Effector memory CD8-positive, alpha-beta T cell (primary cell): ENCODE results near the gene ZNF536.

Source experiments
- ATAC-seq: fragments of 150-1000 bp; cut with Tn5 transposase; replicated peaks from 2 replicates; pipeline ENCODE4 v1.10.0; 2021; ENCODE audit warnings: mild to moderate bottlenecking, moderate library complexity
- DNase-seq, 3 experiments: peaks; one replicate each; pipeline ENCODE4 v3.0.0; 2021
- H3K27ac Mint-ChIP-seq, 2 donors: one replicate each; pipeline ENCODE4 v1.8.0; 2022; ENCODE audit warnings: mild to moderate bottlenecking in 2 of 2, mixed read lengths in 2 of 2, moderate library complexity in 2 of 2
- H3K27me3 Mint-ChIP-seq, 2 donors: one replicate each; pipeline ENCODE4 v1.8.0; 2022; ENCODE audit warnings: mixed read lengths in 2 of 2
- H3K36me3 Mint-ChIP-seq: one replicate; pipeline ENCODE4 v1.8.0; 2022; ENCODE audit warnings: mild to moderate bottlenecking, moderate library complexity, mixed read lengths; ENCODE audit not compliant: insufficient read depth
- H3K4me1 Mint-ChIP-seq, 2 donors: one replicate each; pipeline ENCODE4 v1.8.0; 2022; ENCODE audit warnings: low read depth in 2 of 2, mixed read lengths in 2 of 2
- H3K4me3 Mint-ChIP-seq, 2 donors: one replicate each; pipeline ENCODE4 v1.8.0; 2022; ENCODE audit warnings: mild to moderate bottlenecking in 2 of 2, mixed read lengths in 2 of 2, moderate library complexity in 2 of 2
- H3K9me3 Mint-ChIP-seq, 2 donors: one replicate each; pipeline ENCODE4 v1.8.0; 2022; ENCODE audit warnings: mixed read lengths in 2 of 2

ZNF536 gene

DNA sequence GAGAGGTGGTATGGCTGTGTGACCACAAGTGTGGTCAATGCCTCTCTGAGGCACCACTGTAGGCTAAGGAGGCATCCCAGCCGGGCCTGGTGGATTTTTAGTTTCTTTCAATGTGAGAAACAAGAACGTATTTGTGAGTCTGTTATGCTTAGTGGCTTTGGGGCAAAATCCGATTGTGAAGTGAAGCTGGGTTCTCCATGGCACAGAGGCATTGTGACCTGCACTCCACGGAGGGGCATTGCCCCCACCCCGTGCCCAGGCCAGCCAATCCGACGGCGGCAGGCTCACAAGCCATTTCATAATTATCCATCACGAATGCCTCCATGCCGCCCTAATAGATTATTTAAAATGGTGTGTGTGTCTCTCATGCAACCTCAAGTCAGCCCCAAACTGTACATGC is 151.6 kb downstream of the ZNF536 start:
- Mint-ChIP-seq H3K27ac (no peak overlapping the region), H3K4me3 (no peak overlapping the region), H3K27me3 (peaks cover 0 to 18% of the 10 kb centered on the region in 2 donors), H3K9me3 (peaks cover 0 to 6% of the 10 kb centered on the region in 2 donors), H3K36me3 (peaks cover 3% of the 10 kb centered on the region), H3K4me1 (no peaks in the 10 kb centered on the region)
- DNase-seq (no peak), ATAC-seq (no peak)

DNA sequence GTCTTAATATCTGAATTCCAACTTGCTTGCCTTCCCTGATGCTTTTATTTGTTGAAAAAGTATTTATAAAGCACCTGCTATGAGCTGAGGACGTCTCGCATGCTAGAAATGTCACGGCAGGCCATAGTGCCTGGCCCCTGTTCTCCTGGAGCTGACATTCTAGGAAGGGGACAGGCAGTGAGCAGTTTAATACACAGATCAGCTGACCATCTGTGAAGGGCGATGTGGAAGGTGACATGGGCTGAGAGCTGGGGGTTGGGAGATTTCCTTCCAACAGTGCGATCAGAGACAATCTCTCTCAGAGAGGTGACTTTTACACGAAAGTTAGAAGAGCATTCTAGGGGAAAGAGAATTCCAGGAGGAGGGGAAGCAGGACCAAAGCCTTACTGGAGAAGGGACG is 153.2 kb downstream of the ZNF536 start:
- H3K9me3 Mint-ChIP-seq, result peaks cover 0 to 6% of the 10 kb centered on the region in 2 donors
- H3K4me3 Mint-ChIP-seq, result no peak overlapping the region
- ATAC-seq (no peak), DNase-seq (no peak)
- peaks cover 0 to 12% of the 10 kb centered on the region in 2 donors for H3K27me3 Mint-ChIP-seq
- H3K27ac Mint-ChIP-seq, result no peak overlapping the region
- no peaks in the 10 kb centered on the region for H3K4me1 Mint-ChIP-seq
- peaks cover 1% of the 10 kb centered on the region for H3K36me3 Mint-ChIP-seq

DNA sequence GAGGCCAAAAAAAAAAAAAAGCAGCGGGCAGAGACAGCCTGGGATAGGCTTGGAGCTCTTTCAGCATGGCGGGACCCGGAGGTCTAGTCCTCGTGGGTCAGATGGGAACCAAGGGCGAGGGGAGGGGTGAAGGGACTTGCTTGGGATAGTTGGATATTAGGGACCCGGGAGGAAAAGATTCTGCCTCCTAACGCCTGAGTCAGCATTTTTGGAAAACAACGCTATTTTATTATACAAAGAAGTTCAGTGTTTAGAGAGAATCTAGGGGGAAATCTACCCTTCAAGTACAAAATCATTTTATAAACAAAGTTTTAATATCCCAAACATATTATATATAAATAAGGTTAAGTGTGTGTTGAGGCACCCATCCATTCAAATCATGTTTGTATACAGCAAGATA is 156.7 kb downstream of the ZNF536 start:
- no peak overlapping the region for H3K27ac Mint-ChIP-seq
- H3K4me1 Mint-ChIP-seq, result no peaks in the 10 kb centered on the region
- DNase-seq, result no peak
- H3K9me3 Mint-ChIP-seq, result peaks cover 0 to 6% of the 10 kb centered on the region in 2 donors
- no peaks in the 10 kb centered on the region for H3K36me3 Mint-ChIP-seq
- peaks cover 0 to 8% of the 10 kb centered on the region in 2 donors for H3K27me3 Mint-ChIP-seq
- no peak for ATAC-seq
- no peak overlapping the region for H3K4me3 Mint-ChIP-seq

DNA sequence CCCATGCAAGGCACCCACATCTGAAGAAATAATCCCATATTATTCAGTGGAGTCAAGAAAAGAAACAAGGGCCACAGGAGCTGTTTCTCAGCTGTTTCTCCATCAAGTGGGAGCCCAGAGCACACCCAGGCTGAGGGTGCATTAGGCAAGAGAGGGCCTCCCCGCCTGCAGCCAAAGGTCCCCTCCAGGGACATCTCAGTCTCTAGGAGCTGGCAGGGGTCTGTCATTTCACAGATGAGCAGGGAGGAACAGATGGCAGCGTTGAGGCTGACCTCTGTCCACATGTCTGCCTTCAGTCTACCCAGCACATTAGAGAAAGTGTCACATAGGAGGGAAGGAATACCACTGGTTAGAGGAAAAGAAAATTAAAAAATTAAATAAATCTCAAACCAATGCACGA is 157.7 kb downstream of the ZNF536 start:
- Mint-ChIP-seq H3K4me3 (no peak overlapping the region), H3K9me3 (peaks cover 0 to 6% of the 10 kb centered on the region in 2 donors), H3K36me3 (no peaks in the 10 kb centered on the region), H3K27ac (no peak overlapping the region), H3K4me1 (no peaks in the 10 kb centered on the region), H3K27me3 (peaks cover 0 to 8% of the 10 kb centered on the region in 2 donors)
- no peak for DNase-seq
- ATAC-seq, result no peak

DNA sequence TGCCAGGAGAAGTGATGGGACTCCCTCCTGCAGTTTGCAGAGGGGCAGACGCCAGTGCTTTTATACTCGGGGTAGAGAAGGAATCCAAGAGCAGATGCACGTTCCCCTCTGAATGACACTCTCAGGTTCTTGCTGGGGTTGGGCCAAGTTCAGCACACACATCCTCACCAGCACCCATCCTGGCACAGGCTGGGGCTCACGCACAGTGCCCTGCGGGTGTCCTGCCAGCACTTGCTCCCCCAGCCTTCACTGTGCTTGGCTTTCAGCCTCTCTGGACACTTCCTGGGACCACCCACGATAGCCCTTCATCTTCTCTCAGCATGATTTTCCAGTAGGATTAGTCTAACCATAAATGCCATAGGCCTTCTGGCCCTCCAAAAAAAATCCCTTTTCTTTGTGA is 158.6 kb downstream of the ZNF536 start:
- Mint-ChIP-seq H3K9me3 (no peaks in the 10 kb centered on the region), H3K27me3 (peaks cover 0 to 1% of the 10 kb centered on the region in 2 donors), H3K27ac (no peak overlapping the region), H3K36me3 (no peaks in the 10 kb centered on the region), H3K4me3 (no peak overlapping the region), H3K4me1 (no peaks in the 10 kb centered on the region)
- DNase-seq, result no peak
- ATAC-seq, result no peak

DNA sequence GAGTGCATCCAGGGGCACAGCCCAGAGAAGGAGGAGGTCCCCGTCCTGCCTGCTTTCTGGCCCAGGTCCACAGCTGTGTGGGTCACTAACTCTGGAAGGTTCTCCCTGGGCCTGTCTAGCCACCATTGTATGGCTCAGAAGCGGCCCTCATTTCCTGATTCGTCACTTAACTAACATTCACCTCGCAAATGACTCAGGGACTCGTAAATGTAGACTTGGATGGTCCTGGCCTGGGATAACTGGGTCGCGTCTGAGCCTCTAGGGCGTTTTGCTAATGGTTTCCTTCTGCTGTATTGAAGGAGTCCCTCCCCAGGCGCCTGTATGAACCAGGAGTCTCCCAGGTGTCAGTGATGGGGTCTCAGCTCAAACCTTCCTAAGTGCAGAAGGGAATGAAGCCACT is 162.8 kb downstream of the ZNF536 start:
- no peaks in the 10 kb centered on the region for H3K9me3 Mint-ChIP-seq
- no peaks in the 10 kb centered on the region for H3K4me1 Mint-ChIP-seq
- peaks cover 0 to 19% of the 10 kb centered on the region in 2 donors for H3K27me3 Mint-ChIP-seq
- H3K36me3 Mint-ChIP-seq, result no peaks in the 10 kb centered on the region
- no peak for DNase-seq
- no peak overlapping the region for H3K27ac Mint-ChIP-seq
- ATAC-seq, result no peak
- H3K4me3 Mint-ChIP-seq, result no peak overlapping the region

DNA sequence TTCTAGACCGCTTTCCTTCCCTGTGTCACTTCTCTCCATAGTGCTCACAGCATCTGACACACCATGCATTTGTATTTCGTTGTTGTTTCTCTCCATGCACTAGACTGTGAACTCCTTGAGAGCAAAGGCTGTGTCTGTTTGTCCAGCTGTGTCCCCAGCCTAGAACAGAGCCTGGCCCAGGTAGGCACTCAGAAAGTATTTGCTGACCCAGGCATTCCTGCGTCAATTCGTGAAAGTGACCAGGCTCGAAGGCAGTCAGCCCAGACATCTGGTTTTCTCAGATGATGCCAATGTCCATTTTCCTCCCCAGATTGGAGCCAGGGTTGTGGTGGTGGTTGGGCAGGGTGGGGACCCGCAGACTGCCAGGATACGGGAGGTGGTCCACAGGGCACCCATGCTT is 164.8 kb downstream of the ZNF536 start:
- H3K27me3 Mint-ChIP-seq, result peaks cover 0 to 27% of the 10 kb centered on the region in 2 donors
- ATAC-seq (no peak), DNase-seq (no peak)
- no peaks in the 10 kb centered on the region for H3K4me1 Mint-ChIP-seq
- H3K27ac Mint-ChIP-seq, result no peak overlapping the region
- H3K4me3 Mint-ChIP-seq, result no peak overlapping the region
- H3K9me3 Mint-ChIP-seq, result no peaks in the 10 kb centered on the region
- H3K36me3 Mint-ChIP-seq, result no peaks in the 10 kb centered on the region

DNA sequence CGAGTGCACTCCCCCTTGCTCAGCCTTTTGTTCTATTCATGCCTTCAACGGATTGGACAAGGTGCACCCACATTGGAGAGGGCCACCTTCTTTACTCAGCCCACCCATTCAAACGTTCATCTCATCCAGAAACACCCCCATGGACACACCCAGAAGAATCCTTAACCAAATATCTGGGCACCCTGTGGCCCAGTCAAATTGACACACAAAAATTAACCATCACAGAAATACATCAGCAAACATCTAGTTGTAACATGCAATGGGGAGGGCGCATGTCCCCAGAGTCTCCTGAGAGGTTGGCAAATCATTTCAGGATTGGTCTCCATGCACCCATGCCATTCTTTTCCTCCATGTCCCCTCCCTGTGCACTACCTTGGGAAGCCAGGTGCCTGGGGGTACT is 167.1 kb downstream of the ZNF536 start:
- Mint-ChIP-seq H3K27me3 (peaks cover 0 to 27% of the 10 kb centered on the region in 2 donors), H3K27ac (no peak overlapping the region), H3K4me3 (no peak overlapping the region), H3K9me3 (no peaks in the 10 kb centered on the region), H3K36me3 (no peaks in the 10 kb centered on the region), H3K4me1 (no peaks in the 10 kb centered on the region)
- ATAC-seq (no peak), DNase-seq (no peak)

DNA sequence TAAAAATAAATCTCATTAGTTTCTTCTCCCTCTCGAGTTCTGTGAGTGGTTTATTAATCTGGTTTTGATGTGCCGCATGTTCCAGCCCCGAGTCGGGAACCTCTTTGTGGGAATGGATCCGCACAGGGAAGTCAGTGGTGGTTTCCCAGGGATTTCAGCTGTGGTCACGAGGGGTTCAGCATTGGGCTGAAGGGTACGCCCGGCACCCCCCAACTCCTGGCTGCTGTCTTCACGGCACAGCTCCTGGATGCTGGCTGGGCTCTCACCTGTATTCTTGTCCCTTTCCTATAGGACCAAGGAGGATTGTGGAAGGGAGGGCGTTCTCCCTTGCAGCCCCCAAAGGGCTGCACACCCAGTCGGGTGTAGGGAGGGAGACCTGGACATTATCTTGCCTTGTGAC is 167.8 kb downstream of the ZNF536 start:
- Mint-ChIP-seq H3K36me3 (no peaks in the 10 kb centered on the region), H3K27me3 (peaks cover 0 to 27% of the 10 kb centered on the region in 2 donors), H3K4me1 (no peaks in the 10 kb centered on the region), H3K4me3 (no peak overlapping the region), H3K9me3 (no peaks in the 10 kb centered on the region), H3K27ac (no peak overlapping the region)
- ATAC-seq, result no peak
- DNase-seq, result no peak

DNA sequence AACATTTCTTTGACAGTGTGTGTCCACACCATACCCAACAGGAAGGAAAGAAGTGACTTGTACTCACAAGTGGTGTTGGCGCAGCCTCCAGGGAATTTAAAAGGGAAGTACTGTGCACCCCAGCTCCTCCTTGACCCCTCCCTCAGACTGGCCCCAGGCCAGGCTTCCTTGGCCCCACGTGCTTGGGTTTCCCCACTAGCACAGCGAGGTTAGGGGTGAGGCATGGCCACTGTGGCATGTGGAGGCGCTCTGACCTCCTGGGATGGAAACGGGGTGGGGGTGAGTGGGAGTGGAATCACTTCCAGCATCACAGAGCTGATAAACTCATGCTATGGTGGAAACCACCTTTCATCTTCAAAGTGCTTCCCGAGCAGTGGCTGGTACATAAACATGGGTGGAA is 168.6 kb downstream of the ZNF536 start:
- H3K27ac Mint-ChIP-seq, result no peak overlapping the region
- no peak overlapping the region for H3K4me3 Mint-ChIP-seq
- peaks cover 0 to 26% of the 10 kb centered on the region in 2 donors for H3K27me3 Mint-ChIP-seq
- ATAC-seq (no peak), DNase-seq (no peak)
- H3K4me1 Mint-ChIP-seq, result no peaks in the 10 kb centered on the region
- H3K9me3 Mint-ChIP-seq, result no peaks in the 10 kb centered on the region
- H3K36me3 Mint-ChIP-seq, result no peaks in the 10 kb centered on the region

DNA sequence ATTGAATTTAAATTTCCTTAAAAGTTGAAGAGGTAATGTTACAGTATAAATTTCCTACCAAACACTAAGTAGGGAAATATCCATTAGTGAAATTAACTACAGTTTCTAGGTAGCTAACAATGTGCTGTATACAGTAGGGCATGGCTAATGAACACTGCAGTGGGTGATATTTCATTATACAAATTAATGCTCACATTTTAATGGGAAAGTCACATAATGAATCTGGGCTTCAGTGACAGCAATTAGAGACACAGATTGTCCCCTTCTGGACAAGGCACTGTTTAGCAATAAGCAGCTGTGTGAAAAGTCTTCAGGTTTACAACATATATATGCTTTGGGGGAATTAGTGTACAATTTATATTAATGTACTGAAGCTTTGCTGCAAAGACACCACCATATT is 169.4 kb downstream of the ZNF536 start:
- Mint-ChIP-seq H3K4me3 (no peak overlapping the region), H3K4me1 (no peaks in the 10 kb centered on the region)

DNA sequence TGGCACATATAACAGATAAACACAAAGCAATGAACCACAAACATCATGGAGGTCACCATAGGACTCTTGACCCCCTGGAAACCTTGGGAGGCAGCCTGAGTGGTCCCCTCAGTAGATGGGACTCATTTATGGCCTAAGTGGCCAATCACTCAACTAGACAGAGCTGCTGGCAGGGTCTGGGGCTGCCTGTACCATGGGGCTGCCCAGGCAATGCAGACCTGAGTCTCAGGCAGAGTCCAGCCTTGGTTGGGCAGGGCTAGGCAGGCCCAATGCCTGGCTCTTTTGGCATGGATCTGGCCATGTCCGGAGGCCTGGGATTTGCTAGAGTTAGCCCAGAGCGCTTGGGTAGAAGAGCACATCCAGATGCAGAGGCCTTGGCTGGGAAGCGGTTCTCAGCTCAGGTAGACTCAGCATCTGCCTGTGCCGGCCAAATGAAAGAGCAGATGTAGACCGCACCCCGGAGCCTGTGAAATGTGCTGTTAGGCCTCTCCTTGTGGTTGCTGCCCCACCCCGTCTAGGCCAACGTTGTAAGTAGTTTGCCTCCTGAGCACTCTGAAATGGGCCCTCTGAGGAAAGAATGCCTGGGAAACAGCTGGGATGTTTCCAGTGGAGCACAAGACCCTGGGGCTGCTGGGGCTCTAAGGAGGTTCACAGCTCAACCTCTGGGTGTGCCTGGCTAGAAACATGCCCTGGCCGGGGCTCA is 171.2 kb downstream of the ZNF536 start:
- ATAC-seq (no peak), DNase-seq (no peak)
- Mint-ChIP-seq H3K9me3 (no peaks in the 10 kb centered on the region), H3K4me3 (no peak overlapping the region), H3K4me1 (no peaks in the 10 kb centered on the region), H3K27me3 (peaks cover 0 to 14% of the 10 kb centered on the region in 2 donors), H3K27ac (no peak overlapping the region), H3K36me3 (peaks cover 2% of the 10 kb centered on the region)

More for the DNA sequence above, 169.4 kb downstream of the ZNF536 start:
- DNase-seq (no peak), ATAC-seq (no peak)
- Mint-ChIP-seq H3K36me3 (no peaks in the 10 kb centered on the region), H3K9me3 (no peaks in the 10 kb centered on the region), H3K27ac (no peak overlapping the region), H3K27me3 (peaks cover 0 to 25% of the 10 kb centered on the region in 2 donors)

DNA sequence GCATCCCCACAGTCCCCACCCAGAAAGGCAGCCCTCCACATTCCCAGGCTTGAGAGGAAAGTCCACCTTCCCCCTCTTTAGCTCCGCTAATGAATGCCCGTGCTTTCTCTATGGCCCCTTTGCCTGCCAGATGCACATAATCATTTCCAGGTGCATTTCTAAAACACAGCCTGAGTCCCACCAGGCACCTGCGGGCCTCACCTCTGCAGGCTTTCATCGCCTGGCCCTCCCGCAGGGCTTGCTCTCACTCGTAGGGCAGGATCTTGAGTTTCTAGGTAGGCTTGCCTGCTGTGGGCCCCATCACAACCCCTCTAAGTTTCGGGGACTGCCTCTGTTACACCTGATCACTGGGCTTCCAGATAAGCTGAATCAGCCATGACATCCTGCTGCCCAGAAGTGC is 173.6 kb downstream of the ZNF536 start:
- Mint-ChIP-seq H3K27me3 (peaks cover 0 to 7% of the 10 kb centered on the region in 2 donors), H3K36me3 (peaks cover 2% of the 10 kb centered on the region), H3K9me3 (no peaks in the 10 kb centered on the region), H3K27ac (no peak overlapping the region), H3K4me3 (no peak overlapping the region), H3K4me1 (no peaks in the 10 kb centered on the region)
- ATAC-seq (no peak), DNase-seq (no peak)

DNA sequence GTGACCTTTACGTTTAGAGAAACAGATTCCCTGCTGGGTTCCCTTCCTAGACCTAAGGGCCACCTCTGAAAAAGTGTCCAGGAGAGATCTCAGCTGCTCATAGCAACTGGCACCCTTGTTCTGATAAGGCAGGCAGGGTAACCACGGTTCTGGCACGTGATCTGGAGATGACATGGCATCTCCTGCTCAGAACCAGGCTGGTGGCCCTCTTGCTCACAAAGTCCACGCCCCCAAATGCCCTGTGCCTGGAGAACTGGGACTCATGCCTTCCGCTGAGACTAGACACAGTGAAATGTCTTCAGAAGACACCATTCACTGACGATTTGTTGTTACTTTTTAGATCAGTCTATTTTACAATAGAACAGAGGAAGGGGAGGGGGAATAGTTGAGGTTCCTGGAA is 174.1 kb downstream of the ZNF536 start:
- Mint-ChIP-seq H3K4me1 (no peaks in the 10 kb centered on the region), H3K27me3 (peaks cover 0 to 6% of the 10 kb centered on the region in 2 donors), H3K36me3 (peaks cover 2% of the 10 kb centered on the region), H3K4me3 (no peak overlapping the region), H3K9me3 (no peaks in the 10 kb centered on the region), H3K27ac (no peak overlapping the region)
- ATAC-seq, result no peak
- no peak for DNase-seq
